Prostate gland (tissue), 2 donors: ENCODE results near the gene BCAS3. TPM values are rescaled to one million over a fixed set of nuclear protein-coding genes. Genes with fewer than 3 reads are reported as not detected.

Source experiments
- DNase-seq: peaks from one replicate; pipeline ENCODE4 v3.0.0-alpha.2; 2019; ENCODE audit warnings: low spot score
- H3K27ac ChIP-seq, 2 donors: fragments of 200-600 bp; sonication (generic); 2 replicates each; pipeline ENCODE4 v1.5.1; 2017 to 2019
- H3K27me3 ChIP-seq: fragments of 200-600 bp; sonication (generic); replicated peaks from 2 replicates; pipeline ENCODE4 v1.5.1; 2019; ENCODE audit not compliant: insufficient read depth
- H3K36me3 ChIP-seq, 2 donors: fragments of 200-600 bp; sonication (generic); 1 replicate in 1 of 2; 2 replicates in 1 of 2; pipeline versions ENCODE4 v1.5.1 to v1.8.1; 2017 to 2019
- H3K4me1 ChIP-seq: fragments of 200-600 bp; sonication (generic); replicated peaks from 2 replicates; pipeline ENCODE4 v1.5.1; 2019
- H3K4me3 ChIP-seq, 2 donors: fragments of 200-600 bp; sonication (generic); 2 replicates each; pipeline ENCODE4 v1.5.1; 2017 to 2019
- H3K9me3 ChIP-seq: fragments of 200-600 bp; sonication (generic); 2 replicates; pipeline ENCODE4 v1.5.1; 2017
- CTCF ChIP-seq, 4 experiments: fragments of 200-600 bp in 2 of 4; fragments of 450-650 bp in 2 of 4; sonication (generic) in 2 of 4; IDR thresholded peaks; 1 replicate in 3 of 4; 2 replicates in 1 of 4; pipeline ENCODE4 v1.5.1; 2016 to 2019; ENCODE audit warnings: antibody characterized with exemption in 4 of 4, mild to moderate bottlenecking in 2 of 4, moderate library complexity in 2 of 4
- POLR2A ChIP-seq: fragments of 450-650 bp; IDR thresholded peaks from one replicate; pipeline ENCODE4 v1.6.1; 2016; ENCODE audit warnings: antibody characterized with exemption, mild to moderate bottlenecking
- POLR2AphosphoS5 ChIP-seq: sonication (generic); formaldehyde crosslinking; IDR thresholded peaks from one replicate; pipeline ENCODE4 v1.6.1; 2017; ENCODE audit warnings: antibody characterized with exemption
- WGBS: methylation state at CpG from one replicate; pipeline ENCODE4 v1.1.5; 2018; 5-methylcytosine and 5-hydroxymethylcytosine counted together
- intact Hi-C: fragments of 100-400 bp; cut with DNase I; formaldehyde crosslinking; loops from one replicate; pipeline ENCODE4 v1.14.2; 2022
- total RNA-seq, 2 donors: library from RNA; depleted of rRNA; stranded (reverse); fragments of >200 nt; gene quantifications; one replicate each; pipeline ENCODE4 v1.1.0, GENCODE V29; 2016

Gene BCAS3
- total RNA-seq, 2 donors from 2014 or later: 57.8 to 93.9 TPM

- H3K27ac ChIP-seq: no peak overlapping the region
- H3K4me1 ChIP-seq: no peaks in the 10 kb centered on the region
- intact Hi-C loops: no loop called here
- no peaks in the 10 kb centered on the region for H3K36me3 ChIP-seq
- H3K9me3 ChIP-seq: no peaks in the 10 kb centered on the region
- H3K4me3 ChIP-seq: no peak overlapping the region
- DNase-seq: no peak
- TF ChIP-seq CTCF (IDR thresholded peaks at IDR 0.05) (no peak), POLR2AphosphoS5 (no peak), POLR2A (no peak)
- 78% methylated on average over 4 of the region's 4 CpGs for WGBS
- no peaks in the 10 kb centered on the region for H3K27me3 ChIP-seq
These were observed 62.9 kb downstream of the BCAS3 start for GRCh38 chr17:60740584-60740983.

GRCh38 chr17:60741031-60741430 lies 63.4 kb downstream of the BCAS3 start:
- H3K4me1 ChIP-seq: no peaks in the 10 kb centered on the region
- no peak overlapping the region for H3K27ac ChIP-seq
- TF ChIP-seq CTCF (IDR thresholded peaks at IDR 0.05) (no peak), POLR2AphosphoS5 (no peak), POLR2A (no peak)
- intact Hi-C loops: no loop called here
- H3K27me3 ChIP-seq: no peaks in the 10 kb centered on the region
- 94% methylated on average over 4 of the region's 4 CpGs for WGBS
- no peaks in the 10 kb centered on the region for H3K36me3 ChIP-seq
- no peaks in the 10 kb centered on the region for H3K9me3 ChIP-seq
- DNase-seq: no peak
- no peak overlapping the region for H3K4me3 ChIP-seq

GRCh38 chr17:60743282-60743681 lies 65.6 kb downstream of the BCAS3 start:
- TF ChIP-seq CTCF (IDR thresholded peaks at IDR 0.05) (no peak), POLR2A (no peak)
- Histone ChIP-seq H3K36me3 (no peaks in the 10 kb centered on the region), H3K27me3 (no peaks in the 10 kb centered on the region), H3K4me1 (no peaks in the 10 kb centered on the region), H3K27ac (peak overlapping the region; percentile 67 to 76), H3K9me3 (no peaks in the 10 kb centered on the region), H3K4me3 (no peak overlapping the region)
- intact Hi-C loops: no loop called here
- WGBS: 71% methylated on average over 1 of the region's 1 CpG
- DNase-seq: no peak

- Histone ChIP-seq H3K27ac (peak overlapping the region; percentile 67 to 76), H3K4me3 (peak overlapping the region; percentile 1 to 3), H3K27me3 (no peaks in the 10 kb centered on the region), H3K4me1 (no peaks in the 10 kb centered on the region), H3K36me3 (no peaks in the 10 kb centered on the region), H3K9me3 (no peaks in the 10 kb centered on the region)
- no peak for TF ChIP-seq CTCF (IDR thresholded peaks at IDR 0.05)
- peak; percentile 66 for TF ChIP-seq POLR2AphosphoS5
- TF ChIP-seq POLR2A: no peak
- peak; percentile 47 for DNase-seq
- 17% methylated on average over 5 of the region's 5 CpGs for WGBS
- intact Hi-C loops: no loop called here
These were observed 66.1 kb downstream of the BCAS3 start for GRCh38 chr17:60743799-60744198.

GRCh38 chr17:60744355-60744966 lies 66.8 kb downstream of the BCAS3 start:
- WGBS: 17% methylated on average over 3 of the region's 3 CpGs
- H3K4me1 ChIP-seq: no peaks in the 10 kb centered on the region
- H3K36me3 ChIP-seq: no peaks in the 10 kb centered on the region
- peak overlapping the region; percentile 67 to 76 for H3K27ac ChIP-seq
- no peaks in the 10 kb centered on the region for H3K27me3 ChIP-seq
- no peaks in the 10 kb centered on the region for H3K9me3 ChIP-seq
- TF ChIP-seq POLR2A: no peak
- TF ChIP-seq POLR2AphosphoS5: no peak
- no peak for TF ChIP-seq CTCF (IDR thresholded peaks at IDR 0.05)
- no peak overlapping the region for H3K4me3 ChIP-seq
- no peak for DNase-seq
- intact Hi-C loops: no loop called here
